Spleen (tissue), 7 donors: Measurements from ENCODE around the gene FAM227A.

Source experiments
- CTCF ChIP-seq, 11 experiments: fragments of 200-600 bp in 7 of 11; fragments of 450-650 bp in 4 of 11; sonication (generic) in 4 of 11; IDR thresholded peaks in 8 of 11; conservative IDR thresholded peaks in 3 of 11; 1 replicate in 7 of 11; 2 replicates in 4 of 11; pipeline versions ENCODE4 v1.4.0 to v1.8.0; 2016 to 2021; ENCODE audit warnings: antibody characterized with exemption in 11 of 11, inconsistent platforms in 4 of 11, mild to moderate bottlenecking in 1 of 11
- POLR2A ChIP-seq, 3 donors: fragments of 450-650 bp; IDR thresholded peaks; one replicate each; pipeline ENCODE4 v1.5.1; 2017; ENCODE audit warnings: antibody characterized with exemption in 3 of 3, mild to moderate bottlenecking in 1 of 3
- POLR2AphosphoS5 ChIP-seq, 3 donors: sonication (generic); formaldehyde crosslinking; IDR thresholded peaks; one replicate each; pipeline ENCODE4 v1.5.1; 2017; ENCODE audit warnings: antibody characterized with exemption in 3 of 3
- donor health status: DM: no; HTN: no; CAD: no; lungs with moderate emphysema.
- donor health status: DM: no; HTN: no; CAD: no.
- donor health status: DM: no; HTN: no; CAD: no.

GRCh38 chr22:38607680-38608079 lies 48.5 kb downstream of the FAM227A start:
- TF ChIP-seq POLR2A (IDR thresholded peaks at IDR 0.05) (no peak), CTCF (IDR thresholded peaks at IDR 0.05 in 8 of 11, conservative IDR thresholded peaks at IDR 0.05 in 3 of 11) (no peak), POLR2AphosphoS5 (IDR thresholded peaks at IDR 0.05) (no peak)
